NCI-H446 (cell line): Measurements from ENCODE around the gene MAP1S.
A peak's percentile ranks its signal among the peaks of the same experiment; 100 is the strongest.

Source experiments
- DNase-seq, 2 experiments: peaks; one replicate each; lab custom pipeline; 2025; lab: John Stamatoyannopoulos, UW

MAP1S gene

GRCh38 chr19:17739121-17739875, 20.0 kb downstream of the MAP1S start:
- DNase-seq: no peak

DNA sequence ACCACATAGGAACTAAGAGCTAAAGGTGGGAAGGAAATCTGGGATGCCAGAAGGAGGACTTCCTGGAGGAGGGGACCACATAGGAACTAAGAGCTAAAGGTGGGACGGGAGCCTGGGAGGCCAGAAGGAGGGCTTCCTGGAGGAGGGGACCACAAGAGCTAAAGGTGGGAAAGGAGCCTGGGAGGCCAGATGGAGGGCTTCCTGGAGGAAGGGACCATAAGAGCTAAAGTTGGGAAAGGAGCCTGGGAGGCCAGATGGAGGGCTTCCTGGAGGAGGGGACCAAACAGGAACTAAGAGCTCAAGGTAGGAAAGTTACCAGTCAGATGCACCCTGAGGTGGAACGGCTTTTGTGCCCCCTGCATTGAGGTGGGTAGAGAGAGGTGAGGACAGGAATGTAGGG, 22.2 kb downstream of the MAP1S start:
- DNase-seq: no peak

GRCh38 chr19:17743874-17744580, 24.7 kb downstream of the MAP1S start:
- no peak for DNase-seq

DNA sequence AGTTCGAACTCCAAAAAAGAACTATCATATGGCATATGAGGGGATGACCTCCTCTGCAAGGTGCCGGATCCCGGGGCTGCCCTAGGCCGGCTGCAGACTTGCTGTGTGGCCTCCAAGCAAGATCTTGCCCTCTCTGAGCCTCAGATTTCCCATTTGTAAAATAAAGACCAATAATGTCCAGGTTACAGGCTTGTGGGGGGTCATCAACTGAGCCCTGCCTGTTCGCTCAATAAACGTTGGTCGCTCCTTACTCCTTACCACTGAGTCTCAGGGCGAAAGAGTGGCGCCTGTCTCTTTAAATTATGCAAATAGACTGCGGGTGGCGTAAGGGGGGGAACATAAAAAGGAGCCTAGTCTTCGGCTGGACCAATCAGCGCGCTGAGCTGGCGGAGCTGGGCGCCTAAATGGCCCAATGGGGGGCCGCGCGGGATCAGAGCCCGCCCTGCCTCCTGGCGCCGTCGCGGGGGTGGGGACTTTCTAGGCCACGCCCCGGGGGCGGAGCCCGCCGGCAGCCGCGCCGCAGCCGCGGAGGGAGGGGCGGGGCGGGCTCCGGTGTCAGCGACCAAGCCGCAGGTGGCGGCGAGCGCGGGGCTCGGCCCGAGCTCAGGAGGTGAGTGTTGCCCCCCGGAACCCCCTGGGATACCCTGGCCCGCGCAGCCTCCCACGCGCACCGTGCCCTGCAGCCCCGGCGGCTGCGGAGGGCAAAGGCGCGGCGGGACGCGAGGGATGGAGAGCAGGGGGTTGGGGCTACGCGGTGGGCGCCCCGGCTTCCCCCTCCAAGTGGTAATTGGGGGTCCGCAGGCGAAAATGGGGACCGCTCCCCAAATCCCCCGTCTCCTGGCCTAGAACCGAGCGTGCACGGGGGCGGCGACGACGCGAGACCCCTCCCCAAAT, 28.2 kb downstream of the MAP1S start:
- peak; percentile 87 to 98 for DNase-seq

- DNase-seq: no peak
Observed at GRCh38 chr19:17748884-17749638, 29.8 kb downstream of the MAP1S start.

DNA sequence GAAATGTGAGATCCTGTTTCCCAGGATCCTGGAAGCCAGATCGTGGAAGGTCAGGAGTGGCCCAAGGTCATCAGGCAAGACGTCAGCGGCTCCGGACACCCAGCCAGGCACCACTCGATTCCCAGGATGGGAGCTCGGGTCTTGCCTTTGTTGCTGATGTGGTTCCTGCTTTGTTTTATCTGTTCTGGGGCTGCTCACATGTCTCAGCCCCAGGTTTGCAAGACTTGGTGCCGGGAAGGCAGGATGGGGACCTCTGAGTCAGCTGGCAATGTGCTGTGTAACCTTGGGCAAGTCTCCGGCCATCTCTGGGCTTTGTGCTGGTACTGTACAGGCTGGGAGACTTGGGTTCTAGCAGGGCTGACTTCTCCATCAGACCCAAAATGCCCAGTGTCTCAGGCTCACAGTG, 30.6 kb downstream of the MAP1S start:
- no peak for DNase-seq

GRCh38 chr19:17751103-17751911, 32.0 kb downstream of the MAP1S start, which contains the start of gene FCHO1:
TSS of gene FCHO1 (plus strand) at chr19:17751477. CDS start at chr19:17755165, 3,688 bp downstream.
- DNase-seq: no peak

DNA sequence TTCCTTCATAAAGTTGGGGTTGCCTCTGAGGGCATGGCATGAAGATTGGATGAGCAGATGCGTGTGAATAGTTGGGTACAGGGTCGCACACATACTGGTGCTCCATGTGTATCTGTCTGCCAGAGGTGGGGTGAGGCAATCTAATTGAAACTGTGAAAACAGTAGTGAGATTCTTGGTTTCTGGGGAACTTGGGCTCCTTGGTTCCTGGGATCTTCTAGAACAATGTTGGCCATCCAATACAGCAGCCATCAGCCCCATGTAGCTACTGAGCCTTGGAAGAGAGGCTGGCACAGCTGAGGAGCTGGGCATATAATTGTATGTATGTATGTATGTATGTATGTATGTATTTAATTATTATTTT, 32.6 kb downstream of the MAP1S start:
- DNase-seq: no peak

- no peak for DNase-seq
Observed at GRCh38 chr19:17752865-17753639, 33.8 kb downstream of the MAP1S start.

DNA sequence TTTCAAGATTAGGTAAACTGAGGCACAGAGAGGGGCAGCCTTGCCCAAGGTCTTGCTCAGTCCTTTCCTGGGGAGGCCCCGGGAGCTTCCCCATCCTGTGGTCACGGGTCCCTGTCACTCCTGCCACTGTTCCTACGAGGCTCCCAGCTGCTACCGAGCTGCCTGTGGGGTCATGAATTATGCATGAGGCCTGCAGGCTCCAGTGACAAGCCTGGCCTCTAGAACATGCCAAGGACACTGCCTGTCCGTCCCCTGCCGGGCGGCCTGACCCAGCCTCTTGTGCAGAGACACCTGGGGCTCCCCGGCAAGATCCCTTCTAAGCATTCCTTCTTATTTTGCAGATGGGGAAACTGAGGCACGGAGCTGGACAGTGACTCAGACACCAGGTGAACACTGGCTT, 34.7 kb downstream of the MAP1S start:
- DNase-seq: no peak

DNA sequence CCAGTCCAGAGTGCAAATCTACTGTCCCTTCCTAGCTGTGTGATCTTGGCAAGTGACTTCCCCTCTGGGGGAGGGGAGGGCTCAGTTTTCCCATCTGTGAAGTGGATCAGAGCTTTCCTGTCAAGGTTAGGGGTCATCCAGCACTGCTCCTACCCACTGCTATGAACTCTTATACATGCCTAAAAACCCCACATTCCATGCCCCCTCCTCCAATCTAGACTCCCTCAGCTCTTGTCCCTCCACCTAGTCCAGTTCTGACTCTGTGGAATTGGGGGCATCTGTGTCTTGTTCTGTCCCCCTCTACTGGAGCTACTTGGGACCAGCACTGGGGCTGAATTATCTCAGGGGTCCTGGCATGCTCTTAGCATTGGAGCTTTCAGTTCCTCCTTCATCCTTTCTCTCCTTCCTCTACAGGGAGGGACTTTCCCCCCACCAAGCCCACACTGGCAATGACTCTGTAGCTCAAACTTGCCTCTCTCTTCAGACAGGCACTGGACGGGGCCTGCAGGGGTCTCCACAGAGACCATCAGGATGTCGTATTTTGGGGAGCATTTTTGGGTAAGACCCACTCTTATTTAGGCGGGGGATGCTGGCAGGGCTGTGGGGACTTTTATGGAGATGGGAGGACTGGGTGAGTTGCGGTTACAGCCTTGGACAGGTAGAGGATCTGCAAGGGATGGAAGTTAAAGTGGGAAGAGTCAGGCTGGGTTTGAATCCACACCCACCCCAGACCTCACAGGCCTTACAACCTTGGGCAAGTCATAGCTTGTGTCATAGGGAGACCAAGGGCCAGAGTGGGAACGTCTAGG, 35.6 kb downstream of the MAP1S start:
- no peak for DNase-seq

- DNase-seq: no peak
Observed at GRCh38 chr19:17755443-17755890, 36.2 kb downstream of the MAP1S start.

DNA sequence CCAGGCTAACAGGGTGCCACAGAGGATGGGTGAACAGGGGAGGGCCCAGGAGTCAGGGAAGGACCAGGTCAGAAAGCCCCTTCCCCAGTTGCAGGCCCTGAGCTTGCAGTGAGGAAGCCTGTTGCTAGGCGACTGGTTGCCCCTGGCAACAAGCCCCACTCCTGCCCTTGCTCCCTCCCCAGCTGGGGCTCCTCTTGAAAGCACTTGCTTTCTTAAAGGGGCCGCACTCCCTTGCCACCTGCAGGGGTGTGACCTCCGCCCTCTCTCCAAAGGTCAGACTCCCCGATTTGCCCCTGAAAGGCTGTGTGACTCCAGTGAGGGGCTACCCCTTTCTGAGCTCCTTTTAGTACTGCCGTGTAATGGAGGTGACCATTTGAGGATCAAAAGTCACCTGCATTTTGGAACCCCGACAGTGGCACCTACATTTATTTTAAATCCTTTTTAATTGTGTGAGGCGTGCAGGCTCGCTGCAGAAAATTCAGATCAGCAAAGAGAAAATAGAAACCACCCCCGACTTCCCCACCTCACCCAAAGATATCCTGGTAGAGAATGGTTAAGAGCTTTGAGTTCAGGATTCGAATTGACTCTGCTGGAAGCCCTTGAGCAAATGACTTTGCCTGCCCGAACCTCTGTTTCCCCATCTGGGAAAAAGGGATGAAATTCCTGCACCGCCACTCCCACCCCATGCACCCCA, 36.8 kb downstream of the MAP1S start:
- peak; percentile 32 to 81 for DNase-seq

DNA sequence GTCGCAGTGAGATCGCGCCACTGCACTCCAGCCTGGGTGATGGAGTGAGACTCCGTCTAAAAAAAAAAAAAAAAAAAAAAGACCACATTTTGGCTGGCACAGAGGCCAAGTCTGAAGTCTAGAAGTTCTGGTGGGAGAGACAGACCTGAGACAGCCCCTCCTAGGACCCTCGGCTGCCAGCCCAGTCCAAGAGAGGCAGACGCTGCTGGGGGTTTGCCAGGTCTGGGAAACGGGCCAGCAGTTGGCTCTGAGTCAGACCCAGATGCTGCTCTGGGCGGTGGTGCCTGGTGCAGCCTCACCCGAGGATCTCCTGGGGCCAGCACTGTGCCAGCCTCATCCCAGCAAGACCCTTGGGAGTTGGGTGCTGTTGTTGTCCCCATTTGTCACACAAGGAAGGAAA, 37.8 kb downstream of the MAP1S start:
- DNase-seq: peak; percentile 95 to 99

DNA sequence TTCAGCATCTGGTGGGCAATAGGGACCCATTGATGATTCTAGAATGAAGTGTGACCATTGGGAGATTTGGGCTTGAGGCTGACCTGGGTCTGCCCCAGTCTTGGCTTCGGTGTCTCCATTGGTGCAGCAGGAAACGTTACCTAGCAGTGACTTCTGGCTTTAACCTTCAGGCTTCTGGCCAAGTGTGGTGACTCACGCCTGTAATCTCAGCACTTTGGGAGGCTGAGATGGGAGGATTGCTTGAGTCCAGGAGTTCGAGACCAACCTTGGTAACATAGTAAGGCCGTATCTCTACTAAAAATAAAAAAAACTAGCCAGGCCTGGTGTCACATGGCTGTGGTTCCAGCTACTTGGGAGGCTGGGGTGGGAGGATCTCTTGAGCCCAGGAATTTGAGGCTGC, 39.2 kb downstream of the MAP1S start:
- peak in 1 of 2 experiments; percentile 28 for DNase-seq

- DNase-seq: no peak
Observed at GRCh38 chr19:17761148-17761547, 41.9 kb downstream of the MAP1S start.

DNA sequence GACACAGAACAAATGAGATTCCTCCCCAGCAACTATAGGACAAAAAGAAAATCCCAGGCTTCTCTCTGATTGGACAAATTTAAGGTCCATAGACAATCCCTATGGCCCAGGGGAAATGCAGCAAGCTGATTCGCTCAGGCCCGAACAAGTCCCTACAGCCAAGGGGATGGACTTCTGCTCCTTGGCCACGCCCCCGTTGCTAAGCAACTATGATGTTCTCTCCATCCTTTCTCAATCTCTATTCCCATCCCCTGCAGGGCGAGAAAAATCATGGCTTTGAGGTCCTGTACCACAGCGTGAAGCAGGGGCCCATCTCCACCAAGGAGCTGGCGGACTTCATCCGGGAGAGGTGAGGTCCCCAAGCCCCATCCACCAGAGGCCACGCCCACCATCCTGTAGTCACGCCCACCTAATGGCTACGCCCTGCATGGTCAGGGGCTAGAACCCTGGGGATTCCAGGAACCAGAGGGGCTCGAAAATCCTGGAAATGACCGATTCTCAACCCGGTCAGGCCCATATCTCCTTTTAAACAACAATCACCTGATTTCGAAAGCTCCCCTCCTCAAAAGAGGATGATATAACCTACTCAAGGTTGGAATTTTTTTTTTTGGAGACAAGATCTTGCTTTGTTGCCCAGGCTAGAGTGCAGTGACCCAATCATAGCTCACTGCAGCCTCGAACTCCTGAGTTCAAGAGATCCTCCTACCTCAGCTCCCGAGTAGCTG, 43.4 kb downstream of the MAP1S start:
- DNase-seq: peak in 1 of 2 experiments; percentile 47

- no peak for DNase-seq
Observed at GRCh38 chr19:17764348-17764747, 45.1 kb downstream of the MAP1S start.
